ENCODE data around the gene IL7R.
A peak's percentile ranks its signal among the peaks of the same experiment; 100 is the strongest.

GRCh38 chr5:35924950-35925722, 68.4 kb downstream of the IL7R start:
- TF ChIP-seq CTCF (conservative IDR thresholded peaks at IDR 0.05; ENCODE audit: low read depth, low read length): peak; percentile 93
- no peak for TF ChIP-seq EZH2 (IDR thresholded peaks at IDR 0.05; ENCODE audit: borderline replicate concordance, low read depth, low read length, poor library complexity, severe bottlenecking)
